GM12864 (cell line): ENCODE results near the gene KEL.

Experiments
- DNase-seq: peaks from one replicate; pipeline ENCODE4 v3.0.0-alpha.2; 2011; ENCODE audit warnings: low read depth
- H3K4me3 ChIP-seq: 2 replicates; pipeline ENCODE4 v1.5.1; 2011; ENCODE audit warnings: mild to moderate bottlenecking, low read depth, low read length, control low read depth
- TF ChIP-seq, protein P1 (sequence below): IDR thresholded peaks from 2 replicates; pipeline ENCODE4 v1.5.1; 2011; ENCODE audit warnings: low read depth, mild to moderate bottlenecking, moderate library complexity, low read length, control low read depth, inconsistent platforms; ENCODE audit errors: missing control alignments

The KEL gene

GRCh38 chr7:142940966-142941535 lies 21.1 kb downstream of the KEL start:
- DNase-seq: no peak
- H3K4me3 ChIP-seq: no peak overlapping the region
- TF ChIP-seq, protein P1, sequence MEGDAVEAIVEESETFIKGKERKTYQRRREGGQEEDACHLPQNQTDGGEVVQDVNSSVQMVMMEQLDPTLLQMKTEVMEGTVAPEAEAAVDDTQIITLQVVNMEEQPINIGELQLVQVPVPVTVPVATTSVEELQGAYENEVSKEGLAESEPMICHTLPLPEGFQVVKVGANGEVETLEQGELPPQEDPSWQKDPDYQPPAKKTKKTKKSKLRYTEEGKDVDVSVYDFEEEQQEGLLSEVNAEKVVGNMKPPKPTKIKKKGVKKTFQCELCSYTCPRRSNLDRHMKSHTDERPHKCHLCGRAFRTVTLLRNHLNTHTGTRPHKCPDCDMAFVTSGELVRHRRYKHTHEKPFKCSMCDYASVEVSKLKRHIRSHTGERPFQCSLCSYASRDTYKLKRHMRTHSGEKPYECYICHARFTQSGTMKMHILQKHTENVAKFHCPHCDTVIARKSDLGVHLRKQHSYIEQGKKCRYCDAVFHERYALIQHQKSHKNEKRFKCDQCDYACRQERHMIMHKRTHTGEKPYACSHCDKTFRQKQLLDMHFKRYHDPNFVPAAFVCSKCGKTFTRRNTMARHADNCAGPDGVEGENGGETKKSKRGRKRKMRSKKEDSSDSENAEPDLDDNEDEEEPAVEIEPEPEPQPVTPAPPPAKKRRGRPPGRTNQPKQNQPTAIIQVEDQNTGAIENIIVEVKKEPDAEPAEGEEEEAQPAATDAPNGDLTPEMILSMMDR: no peak

GRCh38 chr7:142939226-142939910 lies 22.8 kb downstream of the KEL start, which contains the start of gene LLCFC1:
Gene LLCFC1 (plus strand): TSS chr7:142939484. CDS start chr7:142939622, 138 bp downstream.
- TF ChIP-seq, protein P1: peak; percentile 41
- DNase-seq: no peak

GRCh38 chr7:142938611-142939010 lies 23.6 kb downstream of the KEL start:
- DNase-seq: no peak
- TF ChIP-seq, protein P1: no peak
- H3K4me3 ChIP-seq: no peak overlapping the region

More at GRCh38 chr7:142939226-142939910, 22.8 kb downstream of the KEL start, which contains the start of gene LLCFC1:
- no peak within 1 kb of the TSS for H3K4me3 ChIP-seq

DNA sequence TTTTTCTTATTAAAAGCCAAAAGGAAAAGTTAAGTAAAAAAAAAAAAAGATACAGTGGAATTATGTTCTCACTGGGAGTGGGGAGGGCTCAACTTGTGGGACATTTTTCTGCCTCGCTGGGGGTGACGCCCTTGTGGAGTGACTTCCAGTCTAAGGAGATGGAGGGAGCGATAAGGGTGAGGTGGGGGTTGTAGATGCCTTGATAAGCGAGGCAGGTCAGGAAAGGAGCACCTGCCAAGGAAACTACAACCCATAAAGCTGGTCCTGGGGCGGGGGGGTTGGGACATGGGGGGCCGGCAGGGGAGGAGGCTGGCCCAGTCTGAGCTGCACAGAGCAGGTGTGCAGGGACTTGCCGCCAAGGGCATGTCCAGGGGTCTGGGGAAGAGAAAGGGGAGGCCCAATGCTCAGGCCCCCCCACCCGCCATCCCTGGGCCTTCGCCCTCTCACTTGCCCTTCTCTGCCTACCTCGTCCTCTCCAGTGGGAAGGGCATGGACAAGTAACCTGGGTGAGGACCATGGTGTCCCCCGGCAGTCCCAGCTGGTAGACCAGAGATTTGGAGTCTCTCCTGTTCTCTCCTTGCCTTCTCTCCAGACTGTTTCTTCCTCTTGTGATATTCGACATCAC lies 26.1 kb downstream of the KEL start:
- TF ChIP-seq, protein P1: no peak
- H3K4me3 ChIP-seq: no peak overlapping the region
- DNase-seq: no peak

GRCh38 chr7:142934056-142934455 lies 28.1 kb downstream of the KEL start:
- no peak overlapping the region for H3K4me3 ChIP-seq
- TF ChIP-seq, protein P1: no peak
- no peak for DNase-seq

GRCh38 chr7:142933624-142934023 lies 28.5 kb downstream of the KEL start, which contains the start of gene TRPV5:
Gene TRPV5 (minus strand): TSS chr7:142933746. CDS start chr7:142933459, 287 bp downstream.
- no peak within 1 kb of the TSS for H3K4me3 ChIP-seq
- no peak for DNase-seq
- TF ChIP-seq, protein P1: no peak
